GM19397 (cell line): ENCODE results near the gene GFOD2.
"Not testable (repeated sequence)": the region's sequence is repeated elsewhere in the genome, so short reads cannot be mapped to it uniquely, and the experiment has no call there.

Source experiments
- ATAC-seq: cut with Tn5 transposase; IDR thresholded peaks from one replicate; pipeline ENCODE4 v1.9.1; 2021; ENCODE audit warnings: mild to moderate bottlenecking, moderate library complexity; ENCODE audit not compliant: unreplicated experiment

Gene GFOD2

GRCh38 chr16:67719048-67719777 is at the start of gene GFOD2:
Gene GFOD2 (minus strand): TSS chr16:67719316. CDS start chr16:67685715, 33,601 bp downstream.
- peak; percentile 87 for ATAC-seq

- no peak for ATAC-seq
Observed at GRCh38 chr16:67767953-67768352, 48.8 kb upstream of the GFOD2 start.

- ATAC-seq, result no peak
Observed at GRCh38 chr16:67766291-67766690, 47.2 kb upstream of the GFOD2 start.

- ATAC-seq, result no peak
Observed at GRCh38 chr16:67764158-67764667, 45.1 kb upstream of the GFOD2 start.

GRCh38 chr16:67763066-67763465 is 44.0 kb upstream of the GFOD2 start:
- no peak for ATAC-seq

GRCh38 chr16:67762385-67762784 is 43.3 kb upstream of the GFOD2 start:
- ATAC-seq, result no peak

GRCh38 chr16:67761924-67762323 is 42.8 kb upstream of the GFOD2 start:
- no peak for ATAC-seq

GRCh38 chr16:67760956-67761230 is 41.8 kb upstream of the GFOD2 start:
- no peak for ATAC-seq

- no peak for ATAC-seq
Observed at GRCh38 chr16:67760206-67760955, 41.3 kb upstream of the GFOD2 start.

- no peak for ATAC-seq
Observed at GRCh38 chr16:67758966-67759365, 39.9 kb upstream of the GFOD2 start.

GRCh38 chr16:67758006-67758405 is 38.9 kb upstream of the GFOD2 start:
- ATAC-seq, result no peak

GRCh38 chr16:67752641-67753040 is 33.5 kb upstream of the GFOD2 start:
- ATAC-seq, result no peak

GRCh38 chr16:67751331-67751730 is 32.2 kb upstream of the GFOD2 start:
- ATAC-seq, result not testable (repeated sequence)

- ATAC-seq, result no peak
Observed at GRCh38 chr16:67750466-67750865, 31.4 kb upstream of the GFOD2 start.

- no peak for ATAC-seq
Observed at GRCh38 chr16:67749436-67750078, 30.4 kb upstream of the GFOD2 start.

- ATAC-seq, result no peak
Observed at GRCh38 chr16:67748834-67749233, 29.7 kb upstream of the GFOD2 start.

- no peak for ATAC-seq
Observed at GRCh38 chr16:67746846-67747245, 27.7 kb upstream of the GFOD2 start.

- ATAC-seq, result no peak
Observed at GRCh38 chr16:67741118-67741517, 22.0 kb upstream of the GFOD2 start.

- no peak for ATAC-seq
Observed at GRCh38 chr16:67740391-67740790, 21.3 kb upstream of the GFOD2 start.

- no peak for ATAC-seq
Observed at GRCh38 chr16:67736858-67737257, 17.7 kb upstream of the GFOD2 start.

- no peak for ATAC-seq
Observed at GRCh38 chr16:67734731-67735201, 15.7 kb upstream of the GFOD2 start.
